Activated CD4-positive, alpha-beta T cell treated with anti-CD3 and anti-CD28 coated beads, Interleukin-2, amount 50 U/mL, for 24 hours (primary cell): ENCODE measurements around the gene ZNF765.
A peak's percentile ranks its signal among the peaks of the same experiment; 100 is the strongest.
"Not testable (repeated sequence)": the region's sequence is repeated elsewhere in the genome, so short reads cannot be mapped to it uniquely, and the experiment has no call there.

Experiments
- DNase-seq, 2 donors: peaks; one replicate each; pipeline ENCODE4 v3.0.0-alpha.2; 2020; ENCODE audit warnings: low read depth in 1 of 2, low spot score in 1 of 2

Gene ZNF765

DNA sequence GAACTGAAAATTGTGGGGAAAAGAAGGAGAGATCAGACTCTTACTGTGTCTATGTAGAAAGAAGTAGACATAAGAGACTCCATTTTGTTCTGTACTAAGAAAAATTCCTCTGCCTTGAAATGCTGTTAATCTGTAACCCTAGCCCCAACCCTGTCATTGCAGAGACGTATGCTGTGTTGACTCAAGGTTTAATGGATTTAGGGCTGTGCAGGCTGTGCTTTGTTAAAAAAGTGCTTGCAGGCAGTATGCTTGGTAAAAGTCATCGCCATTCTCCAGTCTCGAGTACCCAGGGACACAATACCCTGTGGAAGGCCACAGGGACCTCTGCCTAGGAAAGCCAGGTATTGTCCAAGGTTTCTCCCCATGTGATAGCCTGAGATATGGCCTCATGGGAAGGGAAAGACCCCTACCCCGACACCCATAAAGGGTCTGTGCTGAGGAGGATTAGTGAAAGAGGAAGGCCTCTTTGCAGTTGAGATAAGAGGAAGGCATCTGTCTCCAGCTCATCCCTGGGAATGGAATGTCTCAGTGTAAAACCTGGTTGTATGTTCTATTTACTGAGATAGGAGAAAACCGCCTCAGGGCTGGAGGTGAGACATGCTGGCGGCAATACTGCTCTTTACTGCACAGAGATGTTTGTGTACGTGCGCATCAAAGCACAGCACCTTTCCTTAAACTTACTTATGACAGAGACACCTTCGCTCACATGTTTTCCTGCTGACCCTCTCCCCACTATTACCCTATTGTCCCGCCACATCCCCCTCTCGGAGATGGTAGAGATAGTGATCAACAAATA lies 25.8 kb downstream of the ZNF765 start:
- not testable (repeated sequence) for DNase-seq

DNA sequence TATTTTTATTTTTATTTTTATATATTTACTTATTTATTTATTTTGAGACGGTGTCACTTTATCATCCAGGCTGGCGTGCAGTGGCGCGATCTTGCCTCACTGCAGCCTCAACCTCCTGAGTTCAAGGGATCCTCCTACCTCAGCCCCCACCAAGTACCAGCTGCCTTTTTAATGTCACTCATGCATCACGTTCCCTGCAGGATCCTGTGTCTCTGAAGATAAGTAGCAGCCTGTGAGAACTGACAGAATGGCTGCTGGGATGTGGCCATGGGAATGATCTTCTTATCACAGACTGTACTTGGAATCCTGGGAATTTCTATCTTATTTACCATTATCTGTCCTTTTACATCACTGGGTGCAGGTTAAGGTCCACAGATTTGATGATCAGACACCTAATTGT lies 27.6 kb downstream of the ZNF765 start:
- no peak for DNase-seq

DNA sequence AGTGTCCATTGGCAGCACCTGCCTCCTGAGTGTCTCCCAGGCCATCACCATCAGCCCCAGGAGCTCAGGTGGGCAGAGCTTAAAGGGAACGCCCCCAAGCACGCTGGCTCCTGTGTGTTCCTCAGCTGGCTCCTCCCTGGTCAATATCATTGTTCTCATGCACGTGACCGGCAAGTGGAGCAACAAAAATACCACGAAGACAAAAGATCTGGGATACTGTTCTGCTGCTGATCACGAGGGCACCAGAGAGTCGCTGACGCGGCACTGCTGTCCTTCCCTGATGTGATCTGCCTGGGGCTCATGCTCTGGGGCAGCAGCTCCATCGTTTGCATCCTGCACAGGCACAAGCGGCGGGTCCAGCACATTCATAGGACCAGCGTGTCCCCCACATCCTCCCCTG lies 28.1 kb downstream of the ZNF765 start:
- not testable (repeated sequence) for DNase-seq

DNA sequence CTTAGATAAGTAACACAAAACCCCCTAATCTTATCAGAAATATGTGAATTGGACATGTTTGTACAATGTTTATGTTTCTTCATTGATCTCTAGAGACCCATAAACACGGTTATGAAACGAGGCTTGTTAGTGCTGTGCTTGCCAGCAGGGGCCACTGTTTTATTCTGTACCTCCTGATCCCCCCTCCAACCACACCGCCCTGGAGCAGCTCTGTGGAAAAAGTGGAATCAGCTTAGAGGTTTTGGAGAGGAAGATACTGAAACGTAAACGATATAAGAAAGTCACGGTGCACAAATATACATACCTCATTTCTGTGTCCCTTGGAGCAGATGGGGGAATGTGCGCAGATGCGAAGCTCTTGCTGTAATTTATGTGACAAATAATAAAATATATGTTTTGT lies 28.7 kb downstream of the ZNF765 start:
- not testable (repeated sequence) for DNase-seq

DNA sequence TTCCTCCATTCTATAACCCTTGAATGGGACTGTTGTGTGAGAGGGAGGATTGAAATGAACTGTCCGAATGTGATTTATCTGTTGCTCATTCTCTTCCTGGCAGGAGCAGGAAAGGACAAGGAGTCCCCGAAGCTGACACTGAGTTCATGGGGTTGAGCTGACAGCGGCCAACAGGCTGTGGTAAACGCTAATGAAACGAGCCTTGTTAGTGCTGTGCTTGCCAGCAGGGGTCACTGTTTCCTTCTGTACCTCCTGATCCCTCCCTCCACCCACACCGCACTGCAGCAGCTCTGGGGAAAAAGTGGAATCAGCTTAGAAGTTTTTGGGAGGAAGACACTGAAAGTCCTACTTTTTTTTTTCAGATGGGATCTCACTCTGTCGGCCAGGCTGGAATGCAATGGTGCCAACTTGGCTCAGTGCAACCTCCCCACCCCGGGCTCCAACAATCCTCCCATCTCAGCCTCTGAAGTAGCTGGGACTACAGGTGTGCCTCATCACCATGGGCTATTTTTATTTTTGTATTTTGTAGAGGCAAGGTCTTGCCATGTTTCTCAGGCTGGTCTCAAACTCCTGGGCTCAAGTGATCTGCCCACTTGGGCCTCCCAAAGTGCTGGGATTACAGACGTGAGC lies 30.1 kb downstream of the ZNF765 start:
- DNase-seq = peak; percentile 40 to 62

DNA sequence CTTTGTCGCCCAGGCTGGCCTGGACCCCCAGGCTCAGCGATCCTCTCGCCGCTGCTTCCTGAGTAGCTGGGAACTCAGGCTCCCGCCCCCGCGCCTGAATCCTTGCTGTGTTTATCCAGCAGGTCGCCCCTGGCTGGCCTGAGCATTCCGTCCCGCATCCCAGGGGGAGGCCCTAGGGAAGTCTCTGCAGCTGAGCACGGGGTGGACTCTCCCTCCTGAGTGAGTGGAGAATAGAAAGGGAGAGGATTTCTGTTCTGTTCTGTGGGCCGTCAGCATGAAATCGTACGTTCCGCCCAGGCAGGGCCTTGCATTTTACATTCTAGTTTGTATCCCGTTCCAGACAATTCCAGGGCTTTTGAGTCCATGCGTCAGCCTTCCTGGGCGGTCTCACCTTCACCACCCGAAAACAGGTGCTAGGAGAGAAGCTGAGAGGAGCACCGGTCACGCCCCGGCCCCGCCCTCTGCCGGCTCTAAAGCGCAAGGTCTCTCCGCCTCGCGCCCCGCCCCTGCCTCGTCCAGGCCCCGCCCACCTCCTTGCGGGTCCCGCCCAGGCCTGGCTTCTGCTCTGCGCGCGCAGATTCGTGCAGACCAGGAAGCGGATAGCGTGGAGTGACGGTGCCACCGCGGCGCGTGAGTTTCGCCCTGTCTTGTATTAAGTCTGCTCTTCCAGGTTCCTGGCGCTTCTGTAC lies 36.6 kb downstream of the ZNF765 start, which contains the start of gene ZNF761:
ZNF761 (plus strand) TSS at position 586 of the 689 bp plus-strand sequence. CDS start 15,285 bp downstream, outside the sequence.
- peak; percentile 96 to 99 for DNase-seq

DNA sequence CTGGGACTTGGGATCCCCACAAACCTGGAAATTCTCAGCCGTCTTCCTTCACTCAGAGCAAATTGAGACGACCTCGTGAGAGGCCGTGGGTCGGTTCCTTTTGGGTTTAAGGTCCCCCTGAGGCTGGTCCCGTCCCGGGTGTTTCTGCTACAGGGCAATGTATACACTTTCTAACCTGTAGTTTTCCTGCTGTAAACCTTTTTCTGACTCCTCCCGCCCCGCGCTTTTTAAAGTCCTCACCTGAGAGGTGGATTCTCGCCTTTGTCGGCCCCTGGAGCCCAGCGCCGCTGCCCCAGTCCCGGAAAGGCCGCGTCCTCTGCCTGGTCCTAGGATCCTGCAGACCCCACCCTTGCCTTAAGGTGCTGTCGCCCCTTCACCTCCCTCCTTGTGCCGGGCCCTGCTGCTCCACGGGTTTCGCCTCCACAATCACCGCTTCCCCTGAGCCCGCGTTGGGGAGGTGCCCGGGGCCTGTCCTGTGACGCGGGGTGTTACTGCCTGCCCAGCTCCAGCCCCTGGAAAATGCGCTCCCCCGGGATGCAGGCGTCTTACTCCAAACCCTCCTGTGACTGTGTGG lies 37.2 kb downstream of the ZNF765 start:
- no peak for DNase-seq

DNA sequence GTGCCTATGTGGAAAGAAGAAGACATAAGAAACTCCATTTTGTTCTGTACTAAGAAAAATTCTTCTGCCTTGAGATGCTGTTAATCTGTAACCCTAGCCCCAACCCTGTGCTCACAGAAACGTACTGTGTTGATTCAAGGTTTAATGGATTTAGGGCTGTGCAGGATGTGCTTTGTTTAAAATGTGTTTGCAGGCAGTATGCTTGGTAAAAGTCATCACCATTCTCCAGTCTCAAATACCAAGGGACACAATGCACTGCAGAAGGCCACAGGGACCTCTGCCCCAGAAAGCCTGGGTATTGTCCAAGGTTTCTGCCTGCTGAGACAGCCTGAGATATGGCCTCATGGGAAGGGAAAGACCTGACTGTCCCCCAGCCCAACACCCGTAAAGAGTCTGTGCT lies 48.9 kb downstream of the ZNF765 start:
- not testable (repeated sequence) for DNase-seq

DNA sequence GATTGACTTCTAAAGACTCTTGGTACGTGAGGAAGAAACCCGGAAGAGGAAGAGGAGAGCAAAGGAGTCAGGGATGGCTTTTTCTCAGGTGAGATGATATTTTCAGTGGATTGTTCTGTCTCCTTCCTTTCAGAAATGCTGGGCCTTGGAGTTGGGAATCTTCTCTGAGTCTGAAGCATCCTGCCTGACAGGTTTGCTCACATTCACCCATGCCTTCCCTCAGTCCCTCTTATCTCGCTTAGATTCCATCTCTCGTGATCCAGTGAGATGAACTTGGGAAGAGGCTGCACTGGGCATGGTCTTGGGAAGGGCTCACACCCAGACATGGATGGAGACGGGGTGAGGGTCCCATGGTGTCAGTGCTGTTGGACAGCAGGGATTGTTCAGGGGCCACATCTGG lies 52.2 kb downstream of the ZNF765 start:
- DNase-seq = not testable (repeated sequence)

DNA sequence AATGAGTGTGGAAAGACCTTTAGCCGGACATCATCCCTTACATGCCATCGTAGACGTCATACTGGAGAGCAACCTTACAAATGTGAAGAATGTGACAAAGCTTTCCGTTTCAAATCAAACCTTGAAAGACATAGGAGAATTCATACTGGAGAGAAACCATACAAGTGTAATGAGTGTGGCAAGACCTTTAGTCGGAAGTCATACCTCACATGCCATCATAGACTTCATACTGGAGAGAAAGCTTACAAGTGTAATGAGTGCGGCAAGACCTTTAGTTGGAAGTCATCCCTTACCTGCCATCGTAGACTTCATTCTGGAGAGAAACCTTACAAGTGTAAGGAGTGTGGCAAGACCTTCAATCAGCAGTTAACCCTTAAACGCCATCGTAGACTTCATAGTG lies 60.9 kb downstream of the ZNF765 start:
- no peak for DNase-seq

DNA sequence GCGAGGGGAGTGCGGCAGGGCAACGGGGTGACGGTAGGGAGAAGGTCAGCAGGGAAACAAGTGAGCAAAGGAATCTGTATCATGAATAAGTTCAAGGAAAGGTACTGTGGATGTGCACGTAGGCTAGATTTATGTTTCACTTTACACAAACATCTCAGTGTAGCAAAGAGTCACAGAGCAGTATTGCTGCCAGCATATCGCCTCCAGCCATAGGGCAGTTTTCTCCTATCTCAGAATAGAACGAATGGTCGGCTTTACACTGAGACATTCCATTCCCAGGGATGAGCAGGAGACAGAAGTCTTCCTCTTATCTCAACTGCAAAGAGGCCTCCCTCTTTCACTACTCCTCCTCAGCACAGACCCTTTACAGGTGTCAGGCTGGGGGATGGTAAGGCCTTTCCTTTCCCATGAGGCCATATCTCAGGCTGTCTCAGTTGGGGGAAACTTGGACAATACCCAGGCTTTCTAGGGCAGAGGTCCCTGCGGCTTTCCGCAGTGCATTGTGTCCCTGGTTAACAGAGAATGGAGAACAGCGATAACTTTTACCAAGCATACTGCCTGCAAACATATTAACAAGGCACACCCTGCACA lies 65.3 kb downstream of the ZNF765 start:
- DNase-seq = not testable (repeated sequence)

DNA sequence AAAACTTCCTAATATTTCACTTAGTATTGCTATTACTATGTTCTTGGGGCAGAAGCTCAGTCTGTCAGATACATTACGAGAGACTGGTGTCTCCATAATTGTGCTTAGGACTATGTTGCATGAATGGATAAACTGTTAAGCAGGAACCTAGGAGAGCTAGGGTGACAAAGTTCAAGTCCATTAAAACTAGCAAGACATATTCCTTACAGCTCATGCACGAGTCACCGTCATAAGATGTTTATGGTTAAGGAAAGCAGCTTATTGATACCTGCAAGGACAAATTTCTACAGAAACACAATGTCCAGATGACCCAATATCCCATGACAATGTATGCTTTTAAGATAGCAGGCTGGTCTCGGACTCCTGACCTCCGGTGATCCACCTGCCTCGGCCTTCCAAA lies 66.9 kb downstream of the ZNF765 start:
- no peak for DNase-seq

DNA sequence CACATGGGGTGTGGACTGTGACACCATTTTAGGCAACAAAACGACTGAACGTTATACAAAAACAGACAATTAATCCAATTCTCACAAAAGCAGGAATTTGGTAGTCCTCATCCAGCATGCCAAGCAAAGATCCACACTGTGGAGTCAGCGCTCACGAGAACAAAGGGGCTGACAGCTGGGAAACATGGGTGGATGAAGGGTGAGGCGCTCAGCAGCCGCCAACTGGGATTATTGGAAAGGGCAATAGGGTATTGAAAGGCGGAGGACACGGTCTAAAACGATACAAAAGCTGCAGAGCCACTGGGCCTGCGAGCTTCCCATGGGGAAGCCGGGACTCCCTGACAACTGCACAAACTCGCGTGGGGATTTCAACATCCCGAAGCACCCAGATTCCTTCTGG lies 67.9 kb downstream of the ZNF765 start:
- DNase-seq = no peak

DNA sequence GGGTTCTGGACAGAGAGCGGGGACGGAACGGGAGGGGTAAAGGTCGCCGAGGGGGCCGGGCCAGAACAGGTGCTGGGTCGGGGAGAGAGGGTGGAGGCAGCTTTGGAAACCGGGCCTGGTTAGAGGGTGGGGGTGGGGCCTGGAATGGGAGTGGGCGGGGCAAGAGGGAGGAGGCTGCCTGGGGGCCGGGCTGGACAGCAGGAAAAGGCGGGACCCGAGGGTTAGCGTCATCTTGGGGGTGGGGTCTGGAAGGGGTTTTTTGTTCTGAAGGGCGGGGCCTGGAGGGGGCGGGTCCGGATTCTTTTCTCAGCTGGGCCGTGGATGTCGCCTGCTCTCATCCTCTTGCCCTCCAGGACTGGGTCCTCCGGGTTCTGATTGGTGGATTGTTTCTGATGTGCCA lies 68.3 kb downstream of the ZNF765 start:
- no peak for DNase-seq

DNA sequence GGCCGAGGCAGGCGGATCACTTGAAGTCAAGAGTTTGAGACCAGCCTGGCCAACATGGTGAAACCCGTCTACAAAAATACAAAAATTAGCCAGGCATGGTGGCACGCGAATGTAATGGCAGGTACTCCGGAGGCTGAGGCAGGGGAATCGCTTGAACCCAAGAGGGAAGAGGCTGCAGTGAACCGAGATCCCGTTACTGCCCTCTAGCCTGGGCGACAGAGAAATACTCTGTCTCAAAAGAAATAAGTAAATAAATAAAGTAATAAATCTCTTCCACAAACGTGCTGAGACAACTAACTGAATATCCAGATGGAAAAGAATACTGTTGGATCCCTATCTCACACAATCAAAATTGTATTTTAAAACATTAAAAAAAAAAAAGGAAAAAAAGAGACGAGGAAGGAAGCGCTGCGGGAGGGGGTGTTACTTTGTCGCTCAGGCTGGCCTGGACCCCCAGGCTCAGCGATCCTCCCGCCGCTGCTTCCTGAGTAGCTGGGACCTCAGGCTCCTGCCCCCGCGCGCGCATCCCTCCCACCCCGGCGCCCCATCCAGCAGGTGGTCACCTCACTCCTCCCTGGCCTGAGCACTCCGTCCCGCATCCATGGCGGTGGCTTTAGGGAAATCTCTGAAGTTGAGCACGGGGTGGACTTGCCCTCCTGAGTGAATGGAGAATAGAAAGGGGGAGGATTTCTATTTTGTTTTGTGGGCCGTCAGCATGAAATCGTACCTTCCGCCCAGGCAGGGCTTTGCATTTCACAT lies 72.0 kb downstream of the ZNF765 start:
- no peak for DNase-seq

DNA sequence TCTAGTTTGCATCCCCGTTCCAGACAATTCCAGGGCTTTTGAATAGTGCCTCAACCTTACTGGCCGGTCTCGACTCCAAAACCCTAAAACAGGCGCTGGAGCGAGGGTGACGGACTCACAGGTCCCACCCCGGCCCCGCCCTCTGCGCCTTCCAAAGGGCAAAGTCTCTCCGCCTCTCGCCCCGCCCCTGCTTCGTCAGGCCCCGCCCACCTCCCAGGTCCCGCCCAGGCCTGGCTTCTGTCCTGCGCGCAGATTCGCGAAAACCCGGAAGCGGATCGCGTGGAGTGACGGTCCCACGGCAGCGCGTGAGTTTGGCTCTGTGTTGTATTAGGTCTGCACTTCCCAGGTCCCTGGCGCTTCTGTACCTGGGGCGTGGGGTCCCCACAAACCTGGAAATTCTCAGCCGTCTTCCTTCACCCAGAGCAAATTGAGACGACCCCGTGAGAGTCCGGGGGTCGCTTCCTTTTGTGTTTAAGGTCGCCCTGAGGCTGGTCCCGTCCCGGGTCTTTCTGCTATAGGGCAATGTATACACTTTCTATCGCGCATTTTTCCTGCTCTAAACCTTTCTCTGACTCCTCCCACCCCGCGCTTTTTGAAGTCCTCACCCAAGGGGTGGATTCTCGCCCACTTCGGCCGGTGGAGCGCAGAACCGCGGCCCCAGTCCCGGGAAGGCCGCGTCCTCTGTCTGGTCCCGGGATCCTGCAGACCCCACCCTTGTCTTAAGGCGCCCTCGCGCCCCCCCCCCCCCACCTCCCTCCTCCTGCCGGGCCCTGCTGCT lies 72.7 kb downstream of the ZNF765 start, which contains the start of gene ZNF813:
ZNF813 (plus strand) TSS at position 249 of the 778 bp plus-strand sequence. CDS start 16,090 bp downstream, outside the sequence.
- peak; percentile 94 to 95 for DNase-seq

DNA sequence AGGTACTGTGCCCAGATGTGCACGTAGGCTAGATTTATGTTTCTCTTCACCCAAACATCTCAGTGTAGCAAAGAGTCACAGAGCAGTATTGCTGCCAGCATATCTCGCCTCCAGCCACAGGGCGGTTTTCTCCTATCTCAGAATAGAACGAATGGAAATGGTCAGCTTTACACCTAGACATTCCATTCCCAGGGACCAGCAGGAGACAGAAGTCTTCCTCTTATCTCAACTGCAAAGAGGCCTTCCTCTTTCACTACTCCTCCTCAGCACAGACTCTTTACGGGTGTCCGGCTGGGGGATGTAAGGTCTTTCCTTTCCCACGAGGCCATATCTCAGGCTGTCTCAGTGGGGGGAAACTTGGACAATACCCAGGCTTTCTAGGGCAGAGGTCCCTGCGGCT lies 73.7 kb downstream of the ZNF765 start:
- DNase-seq = not testable (repeated sequence)

DNA sequence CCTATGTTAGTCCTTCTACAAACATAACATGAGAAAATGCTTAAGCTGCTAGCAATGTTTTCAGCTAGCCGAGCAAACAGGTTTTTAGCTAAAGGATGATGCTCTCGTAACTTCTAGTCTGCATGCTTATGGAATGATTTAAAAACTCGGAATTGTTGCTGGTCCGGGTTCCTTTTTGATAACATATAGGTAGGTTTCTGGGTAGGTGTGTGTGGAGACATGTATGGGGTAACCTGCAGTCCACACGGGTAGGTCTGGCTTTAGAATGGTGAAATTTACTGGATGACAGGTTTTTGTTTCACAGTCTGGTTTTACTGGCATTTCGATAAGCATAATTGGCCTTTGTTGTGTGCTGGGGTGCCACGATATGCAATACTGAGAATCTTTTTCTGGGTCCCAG lies 77.0 kb downstream of the ZNF765 start:
- DNase-seq = no peak

DNA sequence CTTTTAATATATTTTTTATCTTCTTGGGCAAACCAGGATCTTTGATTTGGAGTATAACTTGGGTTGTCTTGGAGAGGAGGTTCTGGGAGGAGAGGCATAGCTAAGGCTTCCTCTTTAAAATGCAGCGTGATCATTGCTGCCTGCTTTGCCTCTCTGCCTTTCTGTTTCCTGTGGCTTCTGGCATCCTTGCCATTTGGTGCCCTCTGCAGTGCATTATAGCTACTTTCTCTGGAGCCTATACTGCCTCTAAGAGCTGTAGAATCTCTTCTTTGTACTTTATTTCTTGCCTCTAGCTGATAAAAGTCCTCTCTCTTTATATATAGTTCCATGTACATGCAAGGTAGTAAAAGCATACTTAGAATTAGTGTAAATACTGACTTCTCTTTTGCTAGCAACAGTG lies 79.9 kb downstream of the ZNF765 start:
- DNase-seq = not testable (repeated sequence)

DNA sequence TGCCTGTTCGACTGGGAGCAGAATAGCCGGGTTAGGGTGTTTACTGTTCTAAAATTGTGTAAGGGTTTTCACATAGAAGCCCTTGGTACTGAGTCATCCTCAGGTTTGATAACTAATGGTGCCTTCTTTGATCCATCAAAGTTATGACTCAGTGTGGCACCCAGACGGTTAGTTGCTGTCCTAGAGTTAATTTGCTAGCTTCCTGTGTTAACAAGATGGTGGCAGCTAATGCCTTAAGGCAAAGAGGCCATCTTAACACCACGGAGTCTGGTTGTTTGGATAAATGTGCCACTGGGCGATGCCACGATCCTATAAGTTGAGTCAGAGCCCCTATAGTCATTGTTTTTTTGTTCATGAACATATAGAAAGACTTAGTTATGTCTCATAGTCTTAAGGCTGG lies 80.5 kb downstream of the ZNF765 start:
- DNase-seq = not testable (repeated sequence)
